HepG2 (cell line): ENCODE data around the gene COQ5. TPM values are rescaled to one million over a fixed set of nuclear protein-coding genes. Genes with fewer than 3 reads are reported as not detected.

Experiments
- FIP1L1 ChIP-seq: fragments of 200-400 bp; formaldehyde crosslinking; IDR thresholded peaks from 2 replicates; pipeline ENCODE4 v1.6.1; 2018; ENCODE audit warnings: low read depth, mild to moderate bottlenecking, low read length, moderate library complexity, borderline replicate concordance; ENCODE audit not compliant: insufficient read depth
- HMG20B ChIP-seq: conservative IDR thresholded peaks from 2 replicates; pipeline ENCODE4 v1.6.1; 2016; ENCODE audit warnings: missing genetic modification reagents, missing compliant biosample characterization
- HOXA9 ChIP-seq: sonication (generic); formaldehyde crosslinking; IDR thresholded peaks from 2 replicates; pipeline ENCODE4 v1.8.1; 2022; ENCODE audit warnings: missing genetic modification reagents, mild to moderate bottlenecking, moderate library complexity, borderline replicate concordance
- IRX3 ChIP-seq: sonication (generic); formaldehyde crosslinking; IDR thresholded peaks from 2 replicates; pipeline ENCODE4 v1.8.1; 2023; ENCODE audit warnings: mild to moderate bottlenecking, low read depth, missing genetic modification reagents, borderline replicate concordance
- NAIF1 ChIP-seq: sonication (generic); formaldehyde crosslinking; IDR thresholded peaks from 2 replicates; pipeline ENCODE4 v1.5.0; 2020; ENCODE audit warnings: mild to moderate bottlenecking, missing genetic modification reagents, borderline replicate concordance
- PHF5A ChIP-seq: IDR thresholded peaks from one replicate; pipeline ENCODE4 v1.6.1; 2018; ENCODE audit warnings: low read depth, missing genetic modification reagents; ENCODE audit not compliant: unreplicated experiment
- TCF7L2 ChIP-seq: IDR thresholded peaks from 2 replicates; pipeline ENCODE4 v1.6.1; 2011; ENCODE audit warnings: mild to moderate bottlenecking, low read depth, low read length, moderate library complexity
- U2AF2 ChIP-seq: fragments of 200-400 bp; formaldehyde crosslinking; IDR thresholded peaks from 2 replicates; pipeline ENCODE4 v1.6.1; 2017; ENCODE audit warnings: low read depth, mild to moderate bottlenecking, low read length
- ZBTB25 ChIP-seq: IDR thresholded peaks from 2 replicates; pipeline ENCODE4 v1.6.1; 2018; ENCODE audit warnings: missing genetic modification reagents
- ZNF281 ChIP-seq: sonication (generic); formaldehyde crosslinking; IDR thresholded peaks from 2 replicates; pipeline ENCODE4 v1.4.0; 2020; ENCODE audit warnings: missing genetic modification reagents, borderline replicate concordance
- ZNF547 ChIP-seq: sonication (generic); formaldehyde crosslinking; IDR thresholded peaks from 2 replicates; pipeline ENCODE4 v1.5.1; 2020; ENCODE audit warnings: mild to moderate bottlenecking, missing genetic modification reagents
- ZNF616 ChIP-seq: sonication (generic); formaldehyde crosslinking; IDR thresholded peaks from 2 replicates; pipeline ENCODE4 v1.5.0; 2020; ENCODE audit warnings: low read depth, mild to moderate bottlenecking, missing genetic modification reagents
- polyA plus RNA-seq, 8 experiments: library from polyadenylated mRNA; depleted of rRNA in 3 of 8; stranded (reverse) in 7 of 8; unstranded in 1 of 8; fragments of >200 nt; fragmentation: Illumina TruSeq in 4 of 8; extraction: Trizol in 4 of 8; gene quantifications; 2 replicates each; pipeline versions ENCODE4 v1.2.1 to v1.2.3, GENCODE V29; 2011 to 2016; ENCODE audit warnings: low read depth in 4 of 8, missing spikeins in 1 of 8, mixed read lengths in 1 of 8; ENCODE audit not compliant: insufficient read depth in 1 of 8
- total RNA-seq, 5 experiments: library from RNA; depleted of rRNA; stranded (reverse); fragments of >200 nt; fragmentation: Illumina TruSeq; extraction: Trizol; gene quantifications; 2 replicates each; pipeline ENCODE4 v1.2.3, GENCODE V29; 2016; ENCODE audit warnings: low read depth in 1 of 5
- TF ChIP-seq, protein P1 (sequence below): sonication (generic); formaldehyde crosslinking; IDR thresholded peaks from 2 replicates; pipeline ENCODE4 v1.5.0; 2020; ENCODE audit warnings: mild to moderate bottlenecking, missing genetic modification reagents, borderline replicate concordance
- TF ChIP-seq, protein P2 (sequence below): sonication (generic); formaldehyde crosslinking; IDR thresholded peaks from one replicate; pipeline ENCODE4 v1.5.1; 2020; ENCODE audit warnings: mild to moderate bottlenecking, missing genetic modification reagents; ENCODE audit errors: not compliant biosample characterization

The COQ5 gene
- total and polyA plus RNA-seq, 2 of the 13 experiments (the other 11 are each of a cell fraction or from before 2014, with no cell fraction given), result 36.4 to 41.5 TPM

GRCh38 chr12:120469450-120470149 lies 59.4 kb downstream of the COQ5 start, which contains the start of gene SRSF9 (continued):
- TF ChIP-seq FIP1L1, result no peak
- no peak for TF ChIP-seq HMG20B
- TF ChIP-seq NAIF1 (CRISPR knock-in tag), result no peak
- TF ChIP-seq IRX3 (CRISPR knock-in tag), result peak; percentile 90
- peak; percentile 70; the same call in 1 of the 2 replicates for TF ChIP-seq ZNF616 (CRISPR knock-in tag)
- TF ChIP-seq HOXA9 (CRISPR knock-in tag), result no peak
- TF ChIP-seq TCF7L2, result no peak
- no peak for TF ChIP-seq ZNF281 (CRISPR knock-in tag)
- TF ChIP-seq, protein P1, sequence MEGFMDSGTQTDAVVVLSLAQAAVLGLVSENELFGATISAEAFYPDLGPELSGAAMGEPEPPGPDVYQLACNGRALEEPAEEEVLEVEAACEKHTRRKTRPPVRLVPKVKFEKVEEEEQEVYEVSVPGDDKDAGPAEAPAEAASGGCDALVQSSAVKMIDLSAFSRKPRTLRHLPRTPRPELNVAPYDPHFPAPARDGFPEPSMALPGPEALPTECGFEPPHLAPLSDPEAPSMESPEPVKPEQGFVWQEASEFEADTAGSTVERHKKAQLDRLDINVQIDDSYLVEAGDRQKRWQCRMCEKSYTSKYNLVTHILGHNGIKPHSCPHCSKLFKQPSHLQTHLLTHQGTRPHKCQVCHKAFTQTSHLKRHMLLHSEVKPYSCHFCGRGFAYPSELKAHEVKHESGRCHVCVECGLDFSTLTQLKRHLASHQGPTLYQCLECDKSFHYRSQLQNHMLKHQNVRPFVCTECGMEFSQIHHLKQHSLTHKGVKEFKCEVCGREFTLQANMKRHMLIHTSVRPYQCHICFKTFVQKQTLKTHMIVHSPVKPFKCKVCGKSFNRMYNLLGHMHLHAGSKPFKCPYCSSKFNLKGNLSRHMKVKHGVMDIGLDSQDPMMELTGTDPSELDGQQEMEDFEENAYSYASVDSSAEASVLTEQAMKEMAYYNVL (CRISPR knock-in tag), result 0 out of 2 replicates have a peak, but pooled peaks have one; percentile 58
- no peak for TF ChIP-seq PHF5A
- no peak for TF ChIP-seq U2AF2
- TF ChIP-seq, protein P2, sequence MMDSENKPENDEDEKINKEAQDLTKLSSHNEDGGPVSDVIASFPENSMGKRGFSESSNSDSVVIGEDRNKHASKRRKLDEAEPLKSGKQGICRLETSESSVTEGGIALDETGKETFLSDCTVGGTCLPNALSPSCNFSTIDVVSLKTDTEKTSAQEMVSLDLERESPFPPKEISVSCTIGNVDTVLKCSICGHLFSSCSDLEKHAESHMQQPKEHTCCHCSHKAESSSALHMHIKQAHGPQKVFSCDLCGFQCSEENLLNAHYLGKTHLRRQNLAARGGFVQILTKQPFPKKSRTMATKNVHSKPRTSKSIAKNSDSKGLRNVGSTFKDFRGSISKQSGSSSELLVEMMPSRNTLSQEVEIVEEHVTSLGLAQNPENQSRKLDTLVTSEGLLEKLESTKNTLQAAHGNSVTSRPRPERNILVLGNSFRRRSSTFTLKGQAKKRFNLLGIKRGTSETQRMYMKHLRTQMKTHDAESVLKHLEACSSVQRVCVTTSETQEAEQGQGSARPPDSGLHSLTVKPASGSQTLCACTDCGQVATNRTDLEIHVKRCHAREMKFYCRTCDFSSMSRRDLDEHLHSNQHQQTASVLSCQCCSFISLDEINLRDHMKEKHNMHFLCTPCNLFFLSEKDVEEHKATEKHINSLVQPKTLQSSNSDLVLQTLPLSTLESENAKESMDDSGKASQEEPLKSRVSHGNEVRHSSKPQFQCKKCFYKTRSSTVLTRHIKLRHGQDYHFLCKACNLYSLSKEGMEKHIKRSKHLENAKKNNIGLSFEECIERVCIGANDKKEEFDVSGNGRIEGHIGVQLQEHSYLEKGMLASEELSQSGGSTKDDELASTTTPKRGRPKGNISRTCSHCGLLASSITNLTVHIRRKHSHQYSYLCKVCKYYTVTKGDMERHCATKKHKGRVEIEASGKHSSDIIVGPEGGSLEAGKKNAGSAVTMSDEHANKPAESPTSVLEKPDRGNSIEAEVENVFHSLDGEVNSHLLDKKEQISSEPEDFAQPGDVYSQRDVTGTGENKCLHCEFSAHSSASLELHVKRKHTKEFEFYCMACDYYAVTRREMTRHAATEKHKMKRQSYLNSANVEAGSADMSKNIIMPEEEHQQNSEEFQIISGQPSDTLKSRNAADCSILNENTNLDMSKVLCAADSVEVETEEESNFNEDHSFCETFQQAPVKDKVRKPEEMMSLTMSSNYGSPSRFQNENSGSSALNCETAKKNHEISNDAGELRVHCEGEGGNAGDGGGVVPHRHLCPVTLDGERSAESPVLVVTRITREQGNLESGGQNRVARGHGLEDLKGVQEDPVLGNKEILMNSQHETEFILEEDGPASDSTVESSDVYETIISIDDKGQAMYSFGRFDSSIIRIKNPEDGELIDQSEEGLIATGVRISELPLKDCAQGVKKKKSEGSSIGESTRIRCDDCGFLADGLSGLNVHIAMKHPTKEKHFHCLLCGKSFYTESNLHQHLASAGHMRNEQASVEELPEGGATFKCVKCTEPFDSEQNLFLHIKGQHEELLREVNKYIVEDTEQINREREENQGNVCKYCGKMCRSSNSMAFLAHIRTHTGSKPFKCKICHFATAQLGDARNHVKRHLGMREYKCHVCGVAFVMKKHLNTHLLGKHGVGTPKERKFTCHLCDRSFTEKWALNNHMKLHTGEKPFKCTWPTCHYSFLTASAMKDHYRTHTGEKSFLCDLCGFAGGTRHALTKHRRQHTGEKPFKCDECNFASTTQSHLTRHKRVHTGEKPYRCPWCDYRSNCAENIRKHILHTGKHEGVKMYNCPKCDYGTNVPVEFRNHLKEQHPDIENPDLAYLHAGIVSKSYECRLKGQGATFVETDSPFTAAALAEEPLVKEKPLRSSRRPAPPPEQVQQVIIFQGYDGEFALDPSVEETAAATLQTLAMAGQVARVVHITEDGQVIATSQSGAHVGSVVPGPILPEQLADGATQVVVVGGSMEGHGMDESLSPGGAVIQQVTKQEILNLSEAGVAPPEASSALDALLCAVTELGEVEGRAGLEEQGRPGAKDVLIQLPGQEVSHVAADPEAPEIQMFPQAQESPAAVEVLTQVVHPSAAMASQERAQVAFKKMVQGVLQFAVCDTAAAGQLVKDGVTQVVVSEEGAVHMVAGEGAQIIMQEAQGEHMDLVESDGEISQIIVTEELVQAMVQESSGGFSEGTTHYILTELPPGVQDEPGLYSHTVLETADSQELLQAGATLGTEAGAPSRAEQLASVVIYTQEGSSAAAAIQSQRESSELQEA (CRISPR knock-in tag), result no peak
- TF ChIP-seq ZNF547 (CRISPR knock-in tag), result peak; percentile 68
- TF ChIP-seq ZBTB25 (CRISPR knock-in tag), result peak; percentile 71; the same call in 1 of the 2 replicates
